ENCODE results near the gene ATP2A3. TPM values are rescaled to one million over a fixed set of nuclear protein-coding genes. Genes with fewer than 3 reads are reported as not detected.

ATP2A3 gene
- total RNA-seq, 1 experiment from 2014 or later = 3.3 TPM

- Histone ChIP-seq H3K9me3 (ENCODE audit: low read length) (no peaks in the 10 kb centered on the region), H3K9me2 (replicated peaks; ENCODE audit: low read length) (no peaks in the 10 kb centered on the region), H3K36me3 (ENCODE audit: low read depth, low read length) (no peaks in the 10 kb centered on the region), H4K20me1 (ENCODE audit: low read length) (no peaks in the 10 kb centered on the region), H3K27me3 (ENCODE audit: low read length) (no peaks in the 10 kb centered on the region), H3K4me3 (ENCODE audit: low read length) (no peak overlapping the region), H3K27ac (ENCODE audit: low read length) (no peak overlapping the region), H3F3A (ENCODE audit: low read length, unreplicated experiment) (no peaks in the 10 kb centered on the region), H3K4me2 (ENCODE audit: low read length) (no peak overlapping the region), H3K79me2 (ENCODE audit: low read length) (no peaks in the 10 kb centered on the region), H3K4me1 (ENCODE audit: insufficient read depth, low read length) (no peaks in the 10 kb centered on the region), H3K9ac (ENCODE audit: low read length) (no peak overlapping the region), H2AFZ (ENCODE audit: low read length) (no peak overlapping the region)
- ChIA-PET CTCF (no interaction called here), POLR2A (ENCODE audit: unreplicated experiment) (interaction anchor here (0.6 kb wide), 1 partner anchor 189 kb away, joined by 3 read pairs; no protein-coding TSS in a partner anchor)
- ATAC-seq = no peak
- intact Hi-C loops (cut with micrococcal nuclease) = no loop called here
- DNase-seq = no peak
- TF ChIP-seq EZH2 (IDR thresholded peaks at IDR 0.05; ENCODE audit: low read length, unreplicated experiment) (no peak), CTCF (conservative IDR thresholded peaks at IDR 0.05; ENCODE audit: low read depth, low read length) (no peak), EZH2phosphoT487 (IDR thresholded peaks at IDR 0.05; ENCODE audit: borderline replicate concordance, low read length) (no peak)
- no TSS peak for BruUV-seq (replicated peaks)
These were observed 61.0 kb downstream of the ATP2A3 start for GRCh38 chr17:3903051-3903825.

GRCh38 chr17:3900646-3901045 is 63.6 kb downstream of the ATP2A3 start:
- Histone ChIP-seq H3K9me2 (replicated peaks; ENCODE audit: low read length) (no peaks in the 10 kb centered on the region), H3K4me2 (ENCODE audit: low read length) (no peak overlapping the region), H2AFZ (ENCODE audit: low read length) (no peak overlapping the region), H3K4me1 (ENCODE audit: insufficient read depth, low read length) (no peaks in the 10 kb centered on the region), H4K20me1 (ENCODE audit: low read length) (no peaks in the 10 kb centered on the region), H3K79me2 (ENCODE audit: low read length) (no peaks in the 10 kb centered on the region), H3K36me3 (ENCODE audit: low read depth, low read length) (no peaks in the 10 kb centered on the region), H3K27ac (ENCODE audit: low read length) (no peak overlapping the region), H3F3A (ENCODE audit: low read length, unreplicated experiment) (no peaks in the 10 kb centered on the region), H3K9ac (ENCODE audit: low read length) (no peak overlapping the region), H3K27me3 (ENCODE audit: low read length) (no peaks in the 10 kb centered on the region), H3K4me3 (ENCODE audit: low read length) (no peak overlapping the region), H3K9me3 (ENCODE audit: low read length) (no peaks in the 10 kb centered on the region)
- BruUV-seq (replicated peaks) = no TSS peak
- no peak for ATAC-seq
- ChIA-PET POLR2A (ENCODE audit: unreplicated experiment) (no interaction called here), CTCF (no interaction called here)
- no peak for DNase-seq
- intact Hi-C loops (cut with micrococcal nuclease) = no loop called here
- no peak for TF ChIP-seq EZH2phosphoT487 (IDR thresholded peaks at IDR 0.05; ENCODE audit: borderline replicate concordance, low read length)
- no peak for TF ChIP-seq EZH2 (IDR thresholded peaks at IDR 0.05; ENCODE audit: low read length, unreplicated experiment)
- TF ChIP-seq CTCF (conservative IDR thresholded peaks at IDR 0.05; ENCODE audit: low read depth, low read length) = no peak

- no peaks in the 10 kb centered on the region for H4K20me1 ChIP-seq (ENCODE audit: low read length)
- H3K27me3 ChIP-seq (ENCODE audit: low read length) = no peaks in the 10 kb centered on the region
- no peaks in the 10 kb centered on the region for H3F3A ChIP-seq (ENCODE audit: low read length, unreplicated experiment)
- no peak for DNase-seq
- no peak overlapping the region for H3K4me2 ChIP-seq (ENCODE audit: low read length)
- intact Hi-C loops (cut with micrococcal nuclease) = no loop called here
- H3K79me2 ChIP-seq (ENCODE audit: low read length) = no peaks in the 10 kb centered on the region
- no TSS peak for BruUV-seq (replicated peaks)
- no peak for ATAC-seq
- H3K27ac ChIP-seq (ENCODE audit: low read length) = no peak overlapping the region
- H2AFZ ChIP-seq (ENCODE audit: low read length) = no peak overlapping the region
- no peak for TF ChIP-seq EZH2 (IDR thresholded peaks at IDR 0.05; ENCODE audit: low read length, unreplicated experiment)
- no peak for TF ChIP-seq EZH2phosphoT487 (IDR thresholded peaks at IDR 0.05; ENCODE audit: borderline replicate concordance, low read length)
- TF ChIP-seq CTCF (conservative IDR thresholded peaks at IDR 0.05; ENCODE audit: low read depth, low read length) = no peak
- ChIA-PET CTCF (no interaction called here), POLR2A (ENCODE audit: unreplicated experiment) (no interaction called here)
- no peaks in the 10 kb centered on the region for H3K36me3 ChIP-seq (ENCODE audit: low read depth, low read length)
- peaks cover 22% of the 10 kb centered on the region for H3K4me1 ChIP-seq (ENCODE audit: insufficient read depth, low read length)
- no peaks in the 10 kb centered on the region for H3K9me3 ChIP-seq (ENCODE audit: low read length)
- no peak overlapping the region for H3K9ac ChIP-seq (ENCODE audit: low read length)
- no peak overlapping the region for H3K4me3 ChIP-seq (ENCODE audit: low read length)
- no peaks in the 10 kb centered on the region for H3K9me2 ChIP-seq (replicated peaks; ENCODE audit: low read length)
These were observed 66.5 kb downstream of the ATP2A3 start for GRCh38 chr17:3897731-3898130.
